ENCODE results near the gene FRYL. TPM values are rescaled to one million over a fixed set of nuclear protein-coding genes. Genes with fewer than 3 reads are reported as not detected.
A peak's percentile ranks its signal among the peaks of the same experiment; 100 is the strongest.
"Not testable (repeated sequence)": the region's sequence is repeated elsewhere in the genome, so short reads cannot be mapped to it uniquely, and the experiment has no call there.

The FRYL gene
- total RNA-seq (2014; rRNA removed; shearing (Covaris generic)) (85.4 and 91.9 TPM in 2 replicates), total RNA-seq (2022) (88.1 and 88.5 TPM in 2 replicates), Bru-seq, nascent RNA (percentile 91 among the genes with signal in this experiment), BruChase-seq, experiment 1, labeled RNA remaining after a 6-hour chase (percentile 79 among the genes with signal in this experiment), BruChase-seq, experiment 2, labeled RNA remaining after a 2-hour chase (percentile 82 among the genes with signal in this experiment)
- long read RNA-seq, partial matches to known transcripts, result 7 of 22 reads
- long read RNA-seq, other reads (novel, unspliced or antisense), result 15 of 22 reads

- peaks cover 28% of the 10 kb centered on the region for H4K20me1 ChIP-seq (ENCODE audit: insufficient read depth, low read length)
- no peaks in the 10 kb centered on the region for H3K36me3 ChIP-seq (ENCODE audit: insufficient read depth, low read length)
- intact Hi-C loops (cut with micrococcal nuclease; ENCODE audit: unreplicated experiment), result loop anchor here (1.0 to 5.0 kb wide), 6 partner anchors 34 to 439 kb away; partner anchors contain the start of genes OCIAD1, OCIAD2 and SLAIN2
- no peak for TF ChIP-seq CTCF (conservative IDR thresholded peaks at IDR 0.05; ENCODE audit: low read length)
- TF ChIP-seq EZH2phosphoT487 (IDR thresholded peaks at IDR 0.05; ENCODE audit: borderline replicate concordance, low read depth, low read length), result no peak
- H2AFZ ChIP-seq (ENCODE audit: low read length), result peak within 1 kb of the TSS; percentile 78
- no TSS peak for BruUV-seq (replicated peaks)
- peak; percentile 99 for DNase-seq (ENCODE audit: low spot score)
- no peaks in the 10 kb centered on the region for H3K9me3 ChIP-seq (ENCODE audit: low read length)
- H3K27ac ChIP-seq (ENCODE audit: low read depth, low read length, poor library complexity, severe bottlenecking), result peak within 1 kb of the TSS; percentile 90
- ChIA-PET CTCF (ENCODE audit: unreplicated experiment) (interaction anchor here (0.6 to 1.0 kb wide), 2 partner anchors 15 to 45 kb away, joined by 3 to 4 read pairs; no protein-coding TSS in a partner anchor), POLR2A (interaction anchor here (0.6 to 3.4 kb wide), 22 partner anchors 9 to 437 kb away, joined by 3 to 24 read pairs (median 5); no protein-coding TSS in a partner anchor)
- H3K9me2 ChIP-seq (ENCODE audit: insufficient read depth, low read length), result no peaks in the 10 kb centered on the region
- peaks cover 46% of the 10 kb centered on the region for H3K4me1 ChIP-seq (ENCODE audit: insufficient read depth, low read length, poor library complexity, severe bottlenecking)
- H3K4me2 ChIP-seq (ENCODE audit: low read length), result peak within 1 kb of the TSS; percentile 98
- peaks cover 41% of the 10 kb centered on the region for H3K79me2 ChIP-seq (ENCODE audit: insufficient read depth, low read depth, low read length)
- H3K4me3 ChIP-seq (ENCODE audit: low read depth, low read length, poor library complexity, severe bottlenecking), result peak within 1 kb of the TSS; percentile 83
Observed at GRCh38 chr4:48779998-48780864, at the start of gene FRYL. Gene FRYL, minus strand, starts transcription at chr4:48780279. Its CDS starts 145,869 bp downstream, at chr4:48634410.

- ChIA-PET CTCF (ENCODE audit: unreplicated experiment) (interaction anchor here (1.0 to 1.2 kb wide), 2 partner anchors 12 to 14 kb away, joined by 3 to 5 read pairs; no protein-coding TSS in a partner anchor), POLR2A (interaction anchor here (0.6 to 1.5 kb wide), 5 partner anchors 8 to 909 kb away, joined by 3 to 6 read pairs (median 3); partner anchors contain the start of gene FRYL)
- no TSS peak for BruUV-seq (replicated peaks)
- intact Hi-C loops (cut with micrococcal nuclease; ENCODE audit: unreplicated experiment), result no loop called here
- Histone ChIP-seq H3K4me2 (ENCODE audit: low read length) (no peak overlapping the region), H4K20me1 (ENCODE audit: insufficient read depth, low read length) (peaks cover 8% of the 10 kb centered on the region; the same call in 1 of the 2 replicates), H3K4me3 (ENCODE audit: low read depth, low read length, poor library complexity, severe bottlenecking) (no peak overlapping the region), H3K9me3 (ENCODE audit: low read length) (no peaks in the 10 kb centered on the region), H3K79me2 (ENCODE audit: insufficient read depth, low read depth, low read length) (peaks cover 17% of the 10 kb centered on the region), H3K4me1 (ENCODE audit: insufficient read depth, low read length, poor library complexity, severe bottlenecking) (peaks cover 15% of the 10 kb centered on the region), H3K27ac (ENCODE audit: low read depth, low read length, poor library complexity, severe bottlenecking) (no peak overlapping the region), H3K9me2 (ENCODE audit: insufficient read depth, low read length) (no peaks in the 10 kb centered on the region), H2AFZ (ENCODE audit: low read length) (no peak overlapping the region), H3K36me3 (ENCODE audit: insufficient read depth, low read length) (0 out of 2 replicates have a peak, but pooled peaks cover 7% of the 10 kb centered on the region)
- no peak for TF ChIP-seq CTCF (conservative IDR thresholded peaks at IDR 0.05; ENCODE audit: low read length)
- no peak for DNase-seq (ENCODE audit: low spot score)
Observed at GRCh38 chr4:48827622-48828021, 47.5 kb upstream of the FRYL start.

GRCh38 chr4:48821431-48821830 lies 41.4 kb upstream of the FRYL start:
- H3K27ac ChIP-seq (ENCODE audit: low read depth, low read length, poor library complexity, severe bottlenecking); H3K36me3 ChIP-seq (ENCODE audit: insufficient read depth, low read length); intact Hi-C loops (cut with micrococcal nuclease; ENCODE audit: unreplicated experiment); BruUV-seq (replicated peaks); H3K9me3 ChIP-seq (ENCODE audit: low read length); H4K20me1 ChIP-seq (ENCODE audit: insufficient read depth, low read length); H3K4me1 ChIP-seq (ENCODE audit: insufficient read depth, low read length, poor library complexity, severe bottlenecking); H3K9me2 ChIP-seq (ENCODE audit: insufficient read depth, low read length); CTCF ChIA-PET (ENCODE audit: unreplicated experiment); H3K79me2 ChIP-seq (ENCODE audit: insufficient read depth, low read depth, low read length); H3K4me3 ChIP-seq (ENCODE audit: low read depth, low read length, poor library complexity, severe bottlenecking); H3K4me2 ChIP-seq (ENCODE audit: low read length); DNase-seq (ENCODE audit: low spot score): not testable (repeated sequence)
- H2AFZ ChIP-seq (ENCODE audit: low read length), result 0 out of 2 replicates have a peak overlapping the region, but pooled peaks have one; percentile 5
- POLR2A ChIA-PET, result interaction anchor here (0.9 to 1.9 kb wide), 4 partner anchors 12 to 41 kb away, joined by 3 to 6 read pairs (median 6); partner anchors contain the start of gene FRYL

All from OCI-LY7 (cell line).